H1 (cell line): ENCODE results near the gene GFY. TPM values are rescaled to one million over a fixed set of nuclear protein-coding genes. Genes with fewer than 3 reads are reported as not detected.

Experiments
- CREB1 ChIP-seq: IDR thresholded peaks from 2 replicates; pipeline ENCODE4 v1.6.1; 2012; ENCODE audit warnings: inconsistent platforms
- GTF2F1 ChIP-seq: IDR thresholded peaks from 2 replicates; pipeline ENCODE4 v1.6.1; 2012; ENCODE audit warnings: low read depth, low read length, improper control_type of control experiment, borderline replicate concordance
- RAD21 ChIP-seq, 2 experiments: IDR thresholded peaks in 1 of 2; conservative IDR thresholded peaks in 1 of 2; 2 replicates each; pipeline ENCODE4 v1.6.1; 2011; ENCODE audit warnings: low read depth in 2 of 2, low read length in 2 of 2, improper control_type of control experiment in 1 of 2, inconsistent platforms in 1 of 2, mild to moderate bottlenecking in 1 of 2, moderate library complexity in 1 of 2
- SAP30 ChIP-seq: fragments of 300-600 bp; sonication (generic); IDR thresholded peaks from 2 replicates; pipeline ENCODE4 v1.7.1; 2012; ENCODE audit warnings: low read length, moderate library complexity, mild to moderate bottlenecking, inconsistent platforms; ENCODE audit not compliant: insufficient read depth, insufficient replicate concordance
- SIX5 ChIP-seq: IDR thresholded peaks from 2 replicates; pipeline ENCODE4 v1.6.1; 2011; ENCODE audit warnings: mild to moderate bottlenecking, low read depth, low read length
- YY1 ChIP-seq: IDR thresholded peaks from 2 replicates; pipeline ENCODE4 v1.6.1; 2011; ENCODE audit warnings: low read depth, mild to moderate bottlenecking, low read length
- polyA plus RNA-seq, 7 experiments: library from polyadenylated mRNA; depleted of rRNA in 3 of 7; stranded (reverse) in 5 of 7; unstranded in 2 of 7; fragments of >200 nt in 5 of 7; fragments of 200-250 nt in 2 of 7; gene quantifications; 1 replicate in 5 of 7; 2 replicates in 1 of 7; 4 replicates in 1 of 7; pipeline versions ENCODE4 v1.2.1 to v1.2.3, GENCODE V29; 2011 to 2013; ENCODE audit warnings: missing spikeins in 2 of 7, mixed read lengths in 2 of 7
- total RNA-seq: library from RNA; stranded (reverse); fragmentation: NEBNext Ultra II Directional; extraction: Animal tissue kit (Norgen Biotek cat#: 25700); gene quantifications from 2 replicates; pipeline ENCODE4 v1.2.1, GENCODE V29; 2021
- TF ChIP-seq, protein P1 (sequence below): IDR thresholded peaks from 2 replicates; pipeline ENCODE4 v1.6.1; 2012; ENCODE audit warnings: inconsistent platforms

The GFY gene
- total and polyA plus RNA-seq, 2 of the 8 experiments (the other 6 are each of a cell fraction or from before 2014, with no cell fraction given), result 0.68 to 0.93 TPM

GRCh38 chr19:49437231-49437630 lies 12.0 kb downstream of the GFY start (continued):
- TF ChIP-seq RAD21 (IDR thresholded peaks at IDR 0.05 in 1 of 2, conservative IDR thresholded peaks at IDR 0.05 in 1 of 2; ENCODE audit: low read depth in 2 of 2, low read length in 2 of 2), result no peak
- TF ChIP-seq, protein P1, sequence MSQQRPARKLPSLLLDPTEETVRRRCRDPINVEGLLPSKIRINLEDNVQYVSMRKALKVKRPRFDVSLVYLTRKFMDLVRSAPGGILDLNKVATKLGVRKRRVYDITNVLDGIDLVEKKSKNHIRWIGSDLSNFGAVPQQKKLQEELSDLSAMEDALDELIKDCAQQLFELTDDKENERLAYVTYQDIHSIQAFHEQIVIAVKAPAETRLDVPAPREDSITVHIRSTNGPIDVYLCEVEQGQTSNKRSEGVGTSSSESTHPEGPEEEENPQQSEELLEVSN, result no peak
- no peak for TF ChIP-seq SAP30
- no peak for TF ChIP-seq GTF2F1
- no peak for TF ChIP-seq YY1
- TF ChIP-seq CREB1, result no peak
- no peak for TF ChIP-seq SIX5
